HG03558 (cell line): ENCODE results near the gene PIP5K1B.
A peak's percentile ranks its signal among the peaks of the same experiment; 100 is the strongest.

Experiments used
- ATAC-seq: cut with Tn5 transposase; IDR thresholded peaks from one replicate; pipeline ENCODE4 v1.9.1; 2021; ENCODE audit warnings: moderate number of reproducible peaks; ENCODE audit not compliant: unreplicated experiment; ENCODE audit errors: extremely low read depth

The PIP5K1B gene

GRCh38 chr9:68883224-68883623 is 178.2 kb downstream of the PIP5K1B start:
- no peak for ATAC-seq

GRCh38 chr9:68887232-68887631 is 182.2 kb downstream of the PIP5K1B start:
- ATAC-seq: no peak

- no peak for ATAC-seq
These were observed 189.5 kb downstream of the PIP5K1B start for GRCh38 chr9:68894502-68894901.

- peak; percentile 76 for ATAC-seq
These were observed 190.9 kb downstream of the PIP5K1B start for GRCh38 chr9:68895741-68896478.

- no peak for ATAC-seq
These were observed 191.4 kb downstream of the PIP5K1B start for GRCh38 chr9:68896486-68896885.

- ATAC-seq: no peak
These were observed 192.6 kb downstream of the PIP5K1B start for GRCh38 chr9:68897577-68898145.

GRCh38 chr9:68898781-68899439 is 193.9 kb downstream of the PIP5K1B start:
- no peak for ATAC-seq

GRCh38 chr9:68904454-68904853 is 199.4 kb downstream of the PIP5K1B start:
- ATAC-seq: no peak

GRCh38 chr9:68905129-68905528 is 200.1 kb downstream of the PIP5K1B start:
- ATAC-seq: no peak

GRCh38 chr9:68907910-68908309 is 202.9 kb downstream of the PIP5K1B start:
- no peak for ATAC-seq

- no peak for ATAC-seq
These were observed 207.5 kb downstream of the PIP5K1B start for GRCh38 chr9:68912561-68912960.

- no peak for ATAC-seq
These were observed 208.0 kb downstream of the PIP5K1B start for GRCh38 chr9:68913054-68913453.

GRCh38 chr9:68914751-68915150 is 209.7 kb downstream of the PIP5K1B start:
- ATAC-seq: no peak

GRCh38 chr9:68919661-68920060 is 214.6 kb downstream of the PIP5K1B start:
- no peak for ATAC-seq

GRCh38 chr9:68920921-68921320 is 215.9 kb downstream of the PIP5K1B start:
- no peak for ATAC-seq

GRCh38 chr9:68923480-68923879 is 218.4 kb downstream of the PIP5K1B start:
- ATAC-seq: no peak

GRCh38 chr9:68925175-68925574 is 220.1 kb downstream of the PIP5K1B start:
- ATAC-seq: no peak

- no peak for ATAC-seq
These were observed 222.1 kb downstream of the PIP5K1B start for GRCh38 chr9:68927165-68927564.

GRCh38 chr9:68931821-68932220 is 226.8 kb downstream of the PIP5K1B start:
- ATAC-seq: no peak

GRCh38 chr9:68932458-68932857 is 227.4 kb downstream of the PIP5K1B start:
- ATAC-seq: no peak
